ENCODE results near the gene INPP4B. TPM values are rescaled to one million over a fixed set of nuclear protein-coding genes. Genes with fewer than 3 reads are reported as not detected.

INPP4B gene
- total and polyA plus RNA-seq, 7 donors = 4.2 to 27.3 (median 17.2) TPM

- no peak overlapping the region for H3K27ac ChIP-seq
- no peaks in the 10 kb centered on the region for H3K36me3 ChIP-seq
- 47 to 95% methylated on average over 6 of the region's 6 CpGs for WGBS, 2 donors
- intact Hi-C loops (cut with DNase I) = no loop called here
- no peaks in the 10 kb centered on the region for H3K27me3 ChIP-seq
- TF ChIP-seq POLR2A (IDR thresholded peaks at IDR 0.05) = no peak
- no peak for TF ChIP-seq CTCF (IDR thresholded peaks at IDR 0.05)
- no peak for TF ChIP-seq POLR2AphosphoS5 (IDR thresholded peaks at IDR 0.05)
- no peak for TF ChIP-seq EP300 (IDR thresholded peaks at IDR 0.05)
- peaks cover 0 to 8% (median 3%) of the 10 kb centered on the region in 4 donors for H3K4me1 ChIP-seq
- DNase-seq = no peak
- H3K9me3 ChIP-seq = no peaks in the 10 kb centered on the region
- H3K4me3 ChIP-seq = no peak overlapping the region
Observed at GRCh38 chr4:142311916-142312315, 534.2 kb downstream of the INPP4B start.

- no peak overlapping the region for H3K27ac ChIP-seq
- no peaks in the 10 kb centered on the region for H3K27me3 ChIP-seq
- no peak for DNase-seq
- no peak for TF ChIP-seq POLR2A (IDR thresholded peaks at IDR 0.05)
- no peaks in the 10 kb centered on the region for H3K9me3 ChIP-seq
- 88 to 93% methylated on average over 1 of the region's 1 CpG for WGBS, 2 donors
- peaks cover 0 to 8% (median 3%) of the 10 kb centered on the region in 4 donors for H3K4me1 ChIP-seq
- no peaks in the 10 kb centered on the region for H3K36me3 ChIP-seq
- no peak overlapping the region for H3K4me3 ChIP-seq
- intact Hi-C loops (cut with DNase I) = no loop called here
Observed at GRCh38 chr4:142309772-142310171, 536.3 kb downstream of the INPP4B start.

DNA sequence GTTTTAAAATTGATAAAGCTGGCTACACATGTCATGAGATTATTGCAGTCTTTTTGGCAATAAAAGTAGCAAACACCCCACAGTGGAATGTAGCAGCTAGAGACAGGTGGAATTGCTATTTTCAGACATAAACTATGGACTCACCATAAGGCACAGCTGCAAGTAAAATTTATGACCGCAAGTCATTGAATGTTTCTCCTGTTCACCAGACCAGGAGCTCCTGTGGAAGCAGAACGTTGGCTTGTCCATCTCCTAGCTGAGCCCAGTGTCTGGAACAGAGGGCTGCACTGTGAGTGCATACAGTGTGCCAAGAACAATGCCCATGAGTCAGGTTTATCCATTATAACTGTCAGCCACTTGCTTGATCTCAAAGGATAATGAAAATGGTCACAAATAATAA, 538.2 kb downstream of the INPP4B start:
- Histone ChIP-seq H3K9me3 (no peaks in the 10 kb centered on the region), H3K27ac (no peak overlapping the region), H3K36me3 (no peaks in the 10 kb centered on the region), H3K4me3 (no peak overlapping the region), H3K4me1 (peaks cover 0 to 8% (median 3%) of the 10 kb centered on the region in 4 donors), H3K27me3 (no peaks in the 10 kb centered on the region)
- intact Hi-C loops (cut with DNase I) = no loop called here
- 17 to 53% methylated on average over 2 of the region's 2 CpGs for WGBS, 2 donors
- DNase-seq = no peak
- TF ChIP-seq POLR2AphosphoS5 (IDR thresholded peaks at IDR 0.05) (no peak), CTCF (IDR thresholded peaks at IDR 0.05) (no peak), POLR2A (IDR thresholded peaks at IDR 0.05) (no peak), EP300 (IDR thresholded peaks at IDR 0.05) (no peak)

DNA sequence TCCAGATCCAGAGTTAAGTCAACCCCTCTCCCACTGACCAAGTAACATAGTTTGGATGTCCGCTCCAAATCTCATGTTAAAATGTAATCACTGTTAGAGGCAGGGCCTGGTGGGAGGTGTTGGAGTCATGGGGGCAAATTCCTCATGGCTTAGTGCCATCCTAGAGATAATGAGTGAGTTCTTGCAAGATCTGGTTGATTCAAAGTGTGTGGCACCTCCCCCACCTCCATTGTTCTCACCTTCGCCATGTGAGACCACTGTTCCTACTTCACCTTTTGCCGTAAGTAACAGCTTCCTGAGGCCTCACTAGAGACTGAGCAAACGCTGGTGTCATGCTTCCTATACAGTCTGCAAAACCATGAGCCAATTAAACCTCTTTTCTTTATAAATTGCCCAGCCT, 548.8 kb downstream of the INPP4B start:
- no peak for DNase-seq

DNA sequence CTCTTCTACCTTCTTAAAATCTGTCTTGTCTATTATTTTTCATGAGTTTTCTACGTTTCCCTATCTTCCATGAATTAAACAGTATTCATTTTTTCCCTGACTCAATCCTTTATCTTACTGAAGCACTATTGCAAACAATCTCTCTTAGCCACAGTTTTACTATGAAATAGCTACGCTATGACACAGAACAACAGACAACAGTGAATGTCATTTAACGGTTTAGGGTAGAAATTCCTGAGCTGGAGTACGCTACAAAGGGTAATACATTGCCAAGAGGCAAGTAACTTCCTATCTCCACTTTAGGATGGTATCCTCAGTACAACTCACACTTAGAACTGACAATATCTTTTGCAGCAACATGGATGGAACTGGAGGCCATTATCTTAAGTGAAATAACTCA, 552.6 kb downstream of the INPP4B start:
- H3K36me3 ChIP-seq = no peaks in the 10 kb centered on the region
- intact Hi-C loops (cut with DNase I) = no loop called here
- TF ChIP-seq POLR2AphosphoS5 (IDR thresholded peaks at IDR 0.05) (no peak), POLR2A (IDR thresholded peaks at IDR 0.05) (no peak), CTCF (IDR thresholded peaks at IDR 0.05) (no peak), EP300 (IDR thresholded peaks at IDR 0.05) (no peak)
- 91 to 95% methylated on average over 4 of the region's 4 CpGs for WGBS, 2 donors
- H3K4me3 ChIP-seq = no peak overlapping the region
- no peaks in the 10 kb centered on the region for H3K4me1 ChIP-seq
- no peaks in the 10 kb centered on the region for H3K27me3 ChIP-seq
- no peak for DNase-seq
- H3K9me3 ChIP-seq = no peaks in the 10 kb centered on the region
- H3K27ac ChIP-seq = no peak overlapping the region

More for the DNA sequence above, 548.8 kb downstream of the INPP4B start:
- intact Hi-C loops (cut with DNase I) = no loop called here
- TF ChIP-seq CTCF (IDR thresholded peaks at IDR 0.05) (no peak), POLR2A (IDR thresholded peaks at IDR 0.05) (no peak), EP300 (IDR thresholded peaks at IDR 0.05) (no peak), POLR2AphosphoS5 (IDR thresholded peaks at IDR 0.05) (no peak)
- H3K36me3 ChIP-seq = no peaks in the 10 kb centered on the region
- no peaks in the 10 kb centered on the region for H3K27me3 ChIP-seq
- no peaks in the 10 kb centered on the region for H3K9me3 ChIP-seq
- H3K27ac ChIP-seq = no peak overlapping the region
- WGBS, 2 donors = 89 to 92% methylated on average over 4 of the region's 4 CpGs
- H3K4me3 ChIP-seq = no peak overlapping the region
- H3K4me1 ChIP-seq = no peaks in the 10 kb centered on the region
